Measurements from ENCODE around the gene EIF2D.

EIF2D gene

DNA sequence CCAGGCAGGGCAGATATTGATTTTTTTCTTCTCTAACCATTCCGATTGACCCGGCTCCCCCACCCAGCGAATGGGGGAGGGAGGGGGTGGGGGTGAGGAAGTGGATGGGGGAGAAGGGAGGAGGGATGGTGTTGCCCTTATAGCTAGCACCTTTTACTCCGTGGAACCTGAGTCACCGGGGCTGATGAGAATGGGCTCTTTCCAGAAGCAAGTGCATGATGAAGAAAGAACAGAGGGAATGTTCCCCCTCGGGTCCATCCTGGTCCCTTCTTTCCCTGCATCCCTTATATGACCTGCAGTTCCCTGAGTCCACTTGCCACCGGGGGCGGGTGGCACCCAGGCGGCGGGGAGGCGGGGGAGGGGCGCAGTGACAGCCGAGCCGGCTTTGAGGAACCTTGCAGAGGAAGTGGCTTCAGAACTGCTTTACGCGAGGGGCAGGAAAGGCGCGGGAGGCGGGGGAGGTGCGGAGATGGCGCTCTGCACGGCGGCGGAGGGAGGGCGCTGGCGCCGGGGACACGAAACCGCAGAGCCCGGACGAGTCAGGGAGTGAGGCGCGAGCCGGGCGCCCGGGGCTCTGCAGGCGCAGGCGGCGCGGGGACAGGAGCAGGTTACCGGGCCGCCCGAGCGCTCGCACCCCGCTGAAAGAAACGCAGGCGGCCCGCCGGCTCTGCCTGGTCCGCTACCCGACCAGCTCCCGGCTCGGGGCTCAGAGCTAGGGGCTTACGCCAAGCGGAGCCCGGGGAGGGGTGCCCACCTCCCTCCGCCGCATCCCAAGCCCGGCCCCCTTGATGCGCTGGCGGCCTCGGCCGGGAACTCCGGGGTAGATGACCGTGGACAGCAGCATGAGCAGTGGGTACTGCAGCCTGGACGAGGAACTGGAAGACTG lies 55.3 kb downstream of the EIF2D start:
- DNase-seq (ENCODE audit: low read depth) = peak; percentile 91
- TF ChIP-seq, protein P1, sequence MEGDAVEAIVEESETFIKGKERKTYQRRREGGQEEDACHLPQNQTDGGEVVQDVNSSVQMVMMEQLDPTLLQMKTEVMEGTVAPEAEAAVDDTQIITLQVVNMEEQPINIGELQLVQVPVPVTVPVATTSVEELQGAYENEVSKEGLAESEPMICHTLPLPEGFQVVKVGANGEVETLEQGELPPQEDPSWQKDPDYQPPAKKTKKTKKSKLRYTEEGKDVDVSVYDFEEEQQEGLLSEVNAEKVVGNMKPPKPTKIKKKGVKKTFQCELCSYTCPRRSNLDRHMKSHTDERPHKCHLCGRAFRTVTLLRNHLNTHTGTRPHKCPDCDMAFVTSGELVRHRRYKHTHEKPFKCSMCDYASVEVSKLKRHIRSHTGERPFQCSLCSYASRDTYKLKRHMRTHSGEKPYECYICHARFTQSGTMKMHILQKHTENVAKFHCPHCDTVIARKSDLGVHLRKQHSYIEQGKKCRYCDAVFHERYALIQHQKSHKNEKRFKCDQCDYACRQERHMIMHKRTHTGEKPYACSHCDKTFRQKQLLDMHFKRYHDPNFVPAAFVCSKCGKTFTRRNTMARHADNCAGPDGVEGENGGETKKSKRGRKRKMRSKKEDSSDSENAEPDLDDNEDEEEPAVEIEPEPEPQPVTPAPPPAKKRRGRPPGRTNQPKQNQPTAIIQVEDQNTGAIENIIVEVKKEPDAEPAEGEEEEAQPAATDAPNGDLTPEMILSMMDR (IDR thresholded peaks at IDR 0.05; ENCODE audit: insufficient read depth, low read depth, low read length, missing control alignments) = no peak
- peak overlapping the region; percentile 94 for H3K4me3 ChIP-seq (ENCODE audit: low read depth, low read length)

DNA sequence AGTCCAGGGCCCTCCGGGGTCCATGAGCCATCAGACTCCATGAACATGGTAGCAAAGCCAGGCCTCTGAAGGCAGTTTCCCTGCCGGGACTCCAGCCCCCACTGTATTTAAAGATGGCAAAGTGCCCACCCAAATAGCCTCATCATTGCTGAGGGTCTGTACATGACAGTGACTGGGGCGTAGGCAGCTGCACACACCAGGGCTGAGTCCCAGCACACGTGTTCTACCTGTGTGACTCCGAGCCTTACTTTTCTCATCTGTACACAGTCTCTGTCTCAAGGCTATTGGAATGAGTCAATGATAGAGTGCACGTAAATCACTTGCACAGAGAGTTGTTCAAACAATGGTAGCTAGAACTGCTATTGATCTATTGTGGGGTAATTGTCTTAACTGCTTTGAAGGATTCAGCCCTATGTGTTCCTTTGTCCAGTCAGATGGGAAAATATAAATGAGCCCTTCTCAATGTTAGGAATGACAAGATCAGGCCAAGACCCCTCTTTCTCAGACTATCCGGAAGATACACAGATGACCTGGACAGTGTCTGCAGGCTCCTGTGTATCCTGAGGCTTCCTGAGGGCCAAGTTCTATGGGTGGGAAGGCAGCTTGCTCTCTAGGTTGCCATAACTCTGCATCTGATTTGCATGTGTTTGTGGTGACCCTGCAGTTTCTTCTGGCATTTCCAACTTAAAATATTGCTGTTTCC lies 56.1 kb downstream of the EIF2D start:
- H3K4me3 ChIP-seq (ENCODE audit: low read depth, low read length) = peak overlapping the region; percentile 94
- TF ChIP-seq, protein P1 (IDR thresholded peaks at IDR 0.05; ENCODE audit: insufficient read depth, low read depth, low read length, missing control alignments) = no peak
- DNase-seq (ENCODE audit: low read depth) = peak; percentile 65

DNA sequence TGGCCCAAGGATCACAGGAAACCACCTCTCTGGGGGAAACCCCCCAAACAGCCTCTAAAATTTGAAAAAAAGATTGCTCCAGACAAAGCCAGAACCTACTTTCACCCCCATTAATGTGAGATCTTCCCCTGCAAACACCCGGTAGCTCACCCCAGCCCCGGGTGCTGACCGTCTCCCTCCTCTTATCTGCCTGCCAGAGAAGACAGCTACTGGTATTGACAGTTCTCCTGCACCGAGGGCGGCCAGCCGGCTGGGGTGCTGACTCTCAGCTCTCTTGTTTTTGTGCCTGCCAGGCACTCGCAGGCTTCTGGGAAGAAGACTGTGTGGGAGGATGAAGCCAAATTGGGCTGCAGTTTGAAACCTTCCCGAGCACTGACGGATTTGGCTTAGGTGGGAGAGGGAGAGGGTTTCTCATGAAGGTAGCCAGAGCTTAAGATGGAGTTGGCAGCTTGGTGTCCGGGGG lies 56.8 kb downstream of the EIF2D start:
- H3K4me3 ChIP-seq (ENCODE audit: low read depth, low read length) = peak overlapping the region; percentile 36
- TF ChIP-seq, protein P1 (IDR thresholded peaks at IDR 0.05; ENCODE audit: insufficient read depth, low read depth, low read length, missing control alignments) = no peak
- peak; percentile 64 for DNase-seq (ENCODE audit: low read depth)

DNA sequence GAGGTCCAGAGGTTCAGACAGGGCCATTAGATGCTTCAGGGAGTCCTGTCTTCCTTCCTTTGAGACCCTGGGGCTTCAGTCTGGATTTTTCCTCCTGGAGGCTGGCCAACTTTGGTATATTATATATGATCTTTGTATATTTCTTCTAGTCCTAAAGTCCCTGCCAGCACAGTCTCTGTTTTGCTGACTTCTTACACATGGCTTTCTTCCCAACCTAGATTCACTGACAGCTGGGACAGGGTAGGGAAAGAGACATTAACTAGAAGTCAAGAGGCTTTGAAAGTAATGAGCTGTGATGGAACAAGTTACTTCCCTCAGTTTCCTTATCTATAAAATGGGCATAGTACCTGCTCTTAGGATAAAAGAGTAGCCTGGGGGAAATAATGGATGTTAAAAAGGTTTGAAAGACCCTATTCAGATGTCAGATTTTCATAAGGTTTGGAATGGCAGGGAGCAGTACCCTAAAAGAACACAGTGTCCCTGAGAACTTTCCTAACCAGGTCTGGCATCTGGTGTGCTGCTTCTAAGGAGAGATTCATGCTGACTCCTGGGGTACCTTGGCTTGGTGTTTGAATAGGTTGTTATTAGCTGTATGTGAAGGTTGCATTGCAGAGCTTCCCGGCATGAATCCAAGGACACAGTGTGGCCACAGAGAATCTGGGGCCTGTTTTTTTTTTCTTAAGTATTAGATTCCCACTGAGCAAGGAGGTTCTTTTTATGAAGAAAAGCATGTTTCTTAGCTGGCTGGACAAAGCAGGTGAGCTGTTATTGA lies 57.4 kb downstream of the EIF2D start:
- TF ChIP-seq, protein P1 (IDR thresholded peaks at IDR 0.05; ENCODE audit: insufficient read depth, low read depth, low read length, missing control alignments) = no peak
- no peak overlapping the region for H3K4me3 ChIP-seq (ENCODE audit: low read depth, low read length)

DNA sequence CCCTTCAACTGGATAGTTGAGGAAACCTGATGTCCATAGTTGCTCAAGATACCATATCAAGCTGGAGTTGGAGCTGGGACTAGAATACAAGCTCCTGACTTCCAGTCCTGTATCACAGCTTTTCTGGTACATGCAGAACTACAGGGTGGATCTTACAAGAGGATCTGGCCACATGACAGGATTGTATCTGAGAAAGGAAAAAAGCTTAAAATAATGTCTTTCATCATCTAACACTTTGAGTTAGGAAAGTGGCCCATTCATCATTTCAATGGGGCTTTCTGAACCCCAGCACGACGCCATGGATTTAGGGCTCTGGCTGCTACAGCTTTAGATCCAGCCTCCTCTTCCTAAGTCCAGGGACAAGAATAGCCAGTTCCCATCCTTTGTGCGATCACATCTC lies 58.1 kb downstream of the EIF2D start:
- no peak overlapping the region for H3K4me3 ChIP-seq (ENCODE audit: low read depth, low read length)
- no peak for DNase-seq (ENCODE audit: low read depth)
- TF ChIP-seq, protein P1 (IDR thresholded peaks at IDR 0.05; ENCODE audit: insufficient read depth, low read depth, low read length, missing control alignments) = no peak

More for the DNA sequence above, 57.4 kb downstream of the EIF2D start:
- no peak for DNase-seq (ENCODE audit: low read depth)

DNA sequence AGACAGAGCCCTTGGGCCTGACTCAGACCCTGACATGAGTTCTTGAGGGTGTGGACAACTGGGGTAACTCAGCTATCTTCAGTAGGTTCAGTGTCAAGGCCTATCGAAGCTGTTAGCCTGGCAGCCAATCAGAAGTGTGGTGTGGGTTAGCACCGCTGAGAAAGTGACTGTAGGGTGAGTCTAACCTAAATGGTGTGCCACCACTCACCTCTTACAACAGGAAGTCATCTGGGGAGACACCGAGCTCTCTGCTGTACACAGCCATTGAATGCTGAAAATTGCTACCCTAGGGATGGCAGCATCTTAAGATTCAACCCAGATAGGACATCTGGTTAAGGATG lies 60.3 kb downstream of the EIF2D start:
- DNase-seq (ENCODE audit: low read depth) = no peak
- no peak overlapping the region for H3K4me3 ChIP-seq (ENCODE audit: low read depth, low read length)
- TF ChIP-seq, protein P1 (IDR thresholded peaks at IDR 0.05; ENCODE audit: insufficient read depth, low read depth, low read length, missing control alignments) = no peak

Data from GM12865 (cell line).